Measurements from ENCODE around the gene EVPLL. TPM values are rescaled to one million over a fixed set of nuclear protein-coding genes. Genes with fewer than 3 reads are reported as not detected.
"Not testable (repeated sequence)": the region's sequence is repeated elsewhere in the genome, so short reads cannot be mapped to it uniquely, and the experiment has no call there.

EVPLL gene
- total RNA-seq, 4 donors from 2014 or later: 0.36 to 0.37 TPM; not detected in 2

DNA sequence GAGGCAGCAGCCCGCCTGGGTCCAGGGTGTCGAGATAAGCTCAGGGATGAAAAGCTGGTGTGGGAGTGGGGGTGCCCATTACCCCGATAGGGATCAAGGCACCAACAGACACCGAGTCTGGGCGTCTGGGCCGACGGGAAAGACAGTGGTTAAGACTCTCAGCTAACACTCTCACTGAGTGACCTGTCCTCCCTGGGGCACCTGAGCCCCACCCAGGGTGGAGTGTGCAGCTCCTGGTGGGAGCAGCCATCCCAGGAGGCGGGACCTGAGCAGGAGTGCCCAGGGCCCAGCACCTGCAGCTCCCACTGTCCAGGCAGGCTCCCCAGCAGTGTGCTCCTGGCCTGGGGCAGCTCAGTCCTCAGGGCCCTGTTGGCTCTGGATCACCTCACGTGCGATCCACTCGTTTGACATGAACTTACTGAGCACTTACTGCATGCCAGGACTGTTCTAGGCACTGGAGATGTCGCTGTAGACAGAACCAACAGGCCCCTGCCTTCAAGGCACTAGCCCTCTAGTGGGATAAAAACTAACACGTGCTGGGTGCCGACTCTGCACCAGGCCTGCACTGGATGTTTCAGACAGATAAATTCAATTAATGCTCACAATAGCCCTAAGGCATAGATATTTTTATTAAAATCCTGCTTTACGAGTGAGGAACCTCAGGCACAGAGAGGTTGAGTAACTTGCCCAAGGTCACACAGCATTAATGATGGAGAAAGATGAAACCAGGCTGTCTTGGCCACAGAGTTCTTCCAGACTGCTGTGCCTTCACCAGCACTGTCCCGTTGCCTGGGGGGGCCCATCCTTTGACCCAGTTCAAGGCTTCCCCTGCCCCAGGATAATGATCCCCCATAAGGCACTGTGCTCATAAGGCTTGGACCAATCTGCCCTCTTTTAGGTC lies 1.9 kb downstream of the EVPLL start:
- TF ChIP-seq, protein P1, sequence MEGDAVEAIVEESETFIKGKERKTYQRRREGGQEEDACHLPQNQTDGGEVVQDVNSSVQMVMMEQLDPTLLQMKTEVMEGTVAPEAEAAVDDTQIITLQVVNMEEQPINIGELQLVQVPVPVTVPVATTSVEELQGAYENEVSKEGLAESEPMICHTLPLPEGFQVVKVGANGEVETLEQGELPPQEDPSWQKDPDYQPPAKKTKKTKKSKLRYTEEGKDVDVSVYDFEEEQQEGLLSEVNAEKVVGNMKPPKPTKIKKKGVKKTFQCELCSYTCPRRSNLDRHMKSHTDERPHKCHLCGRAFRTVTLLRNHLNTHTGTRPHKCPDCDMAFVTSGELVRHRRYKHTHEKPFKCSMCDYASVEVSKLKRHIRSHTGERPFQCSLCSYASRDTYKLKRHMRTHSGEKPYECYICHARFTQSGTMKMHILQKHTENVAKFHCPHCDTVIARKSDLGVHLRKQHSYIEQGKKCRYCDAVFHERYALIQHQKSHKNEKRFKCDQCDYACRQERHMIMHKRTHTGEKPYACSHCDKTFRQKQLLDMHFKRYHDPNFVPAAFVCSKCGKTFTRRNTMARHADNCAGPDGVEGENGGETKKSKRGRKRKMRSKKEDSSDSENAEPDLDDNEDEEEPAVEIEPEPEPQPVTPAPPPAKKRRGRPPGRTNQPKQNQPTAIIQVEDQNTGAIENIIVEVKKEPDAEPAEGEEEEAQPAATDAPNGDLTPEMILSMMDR (IDR thresholded peaks at IDR 0.05): no peak
- ATAC-seq (ENCODE audit: low FRiP score) (no peak), DNase-seq (ENCODE audit: low spot score) (no peak)

DNA sequence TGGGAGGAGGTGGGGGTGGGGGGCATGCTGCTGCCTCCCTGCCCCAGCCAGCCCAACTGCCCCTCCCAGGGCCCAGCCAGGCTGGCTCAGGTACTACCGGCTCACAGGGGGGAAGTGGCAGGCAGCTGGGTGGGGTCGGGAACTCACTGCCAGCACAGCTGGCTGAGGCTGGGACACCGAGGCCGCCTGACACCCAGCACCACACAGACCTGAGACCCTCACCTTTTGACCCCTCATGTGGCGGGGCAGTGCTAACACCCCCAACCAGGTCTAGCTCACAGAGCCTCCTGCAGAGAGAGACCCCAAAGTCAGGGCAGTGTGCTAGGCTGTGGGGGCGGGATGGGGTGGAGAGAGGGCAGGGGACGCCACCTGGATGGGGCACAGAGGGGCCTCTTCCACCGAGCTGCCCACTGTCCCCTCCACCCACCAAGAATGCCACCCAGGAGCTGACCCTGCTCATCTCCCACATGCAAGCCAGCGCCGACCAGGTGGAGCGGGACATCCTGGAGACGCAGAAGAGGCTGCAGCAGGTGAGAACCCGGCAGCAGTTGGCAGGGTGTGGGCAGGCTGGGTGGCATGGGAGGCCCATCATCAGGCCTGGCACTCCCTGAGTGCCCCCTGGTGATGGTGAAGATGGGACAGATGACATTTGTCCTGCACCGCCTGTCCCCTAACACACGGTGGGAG lies 3.0 kb downstream of the EVPLL start:
- no peak for DNase-seq (ENCODE audit: low spot score)
- ATAC-seq (ENCODE audit: low FRiP score): no peak

DNA sequence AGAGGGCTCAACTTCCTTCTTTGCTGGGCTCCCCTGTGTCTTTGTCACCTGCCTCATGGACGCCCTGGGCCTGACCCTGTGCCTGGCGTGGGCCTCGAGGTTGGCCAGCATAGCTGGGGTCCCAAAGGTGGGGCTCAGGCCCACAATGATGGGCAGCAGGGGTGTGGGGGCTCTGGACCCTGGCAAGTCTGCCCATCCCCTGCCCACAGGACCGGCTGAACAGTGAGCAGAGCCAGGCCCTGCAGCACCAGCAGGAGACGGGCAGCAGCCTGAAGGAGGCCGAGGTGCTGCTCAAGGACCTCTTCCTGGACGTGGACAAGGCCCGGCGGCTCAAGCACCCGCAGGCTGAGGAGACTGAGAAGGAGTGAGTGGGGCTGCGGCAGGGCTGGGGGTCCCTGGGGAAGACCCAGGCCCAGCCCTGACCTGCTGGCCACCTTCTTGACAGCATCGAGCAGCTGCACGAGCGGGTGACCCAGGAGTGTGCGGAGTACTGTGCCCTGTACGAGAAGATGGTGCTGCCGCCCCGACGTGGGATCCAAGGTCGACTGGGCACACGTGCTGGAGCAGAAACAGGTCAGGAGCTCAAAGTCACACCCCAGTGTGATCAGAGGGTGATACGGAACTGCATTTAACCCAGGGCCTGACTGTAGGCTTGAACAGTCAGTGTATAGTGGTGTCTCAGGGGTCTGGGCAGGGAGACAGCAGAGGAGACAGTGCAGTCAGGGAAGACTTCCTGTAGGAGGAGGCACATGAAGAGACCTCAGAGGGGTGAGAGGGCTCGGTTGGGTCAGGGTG lies 3.8 kb downstream of the EVPLL start:
- DNase-seq (ENCODE audit: low spot score) (no peak), ATAC-seq (ENCODE audit: low FRiP score) (no peak)
- TF ChIP-seq, protein P1 (IDR thresholded peaks at IDR 0.05): no peak

More for the DNA sequence above, 3.0 kb downstream of the EVPLL start:
- TF ChIP-seq, protein P1 (IDR thresholded peaks at IDR 0.05): no peak

DNA sequence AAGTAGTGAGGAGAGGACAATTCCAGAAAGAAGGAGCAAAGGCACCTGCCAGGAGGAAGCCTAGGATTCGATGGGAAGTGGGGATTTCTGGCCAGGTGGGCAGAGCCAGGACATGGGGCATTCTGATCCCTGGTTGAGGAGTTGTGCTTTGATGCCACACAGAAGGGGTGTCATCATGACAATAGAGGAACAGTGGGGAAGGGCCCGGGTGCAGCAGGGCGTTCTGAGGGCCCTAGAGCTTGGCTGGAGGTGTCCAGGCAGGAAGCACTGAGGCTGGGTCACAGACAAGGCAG lies 4.3 kb downstream of the EVPLL start:
- ATAC-seq (ENCODE audit: low FRiP score) (no peak), DNase-seq (ENCODE audit: low spot score) (no peak)
- TF ChIP-seq, protein P1 (IDR thresholded peaks at IDR 0.05): no peak

DNA sequence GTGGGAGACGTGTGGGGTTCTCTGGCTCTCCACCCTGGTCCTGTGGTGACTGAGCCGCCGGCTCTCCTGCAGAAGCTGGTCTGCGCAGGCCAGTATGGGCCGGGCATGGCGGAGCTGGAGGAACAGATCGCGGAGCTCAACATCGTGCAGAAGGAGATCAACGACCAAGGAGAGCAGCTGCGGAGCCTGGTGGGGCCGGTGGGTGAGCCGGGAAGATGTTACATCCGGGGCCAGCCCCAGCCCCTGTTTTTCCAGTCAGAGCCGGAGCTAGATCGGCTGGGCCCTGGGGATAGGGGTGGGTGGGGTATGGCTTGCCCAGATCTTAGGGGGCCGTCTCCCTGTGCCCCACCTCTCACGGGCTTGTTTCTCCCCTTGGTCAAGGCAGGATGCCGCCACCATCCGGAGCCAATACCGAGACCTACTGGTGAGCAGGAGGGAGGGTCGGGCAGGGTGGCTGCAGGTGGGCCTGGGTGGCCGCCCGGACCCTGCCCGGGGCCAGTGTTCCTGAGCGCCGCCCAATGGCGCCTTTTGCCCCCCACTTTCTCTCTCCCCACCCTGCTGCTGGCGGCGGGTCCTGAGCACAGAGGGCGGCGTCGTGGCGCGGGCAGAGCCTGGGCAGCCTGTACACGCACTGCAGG lies 5.0 kb downstream of the EVPLL start:
- DNase-seq (ENCODE audit: low spot score) (no peak), ATAC-seq (ENCODE audit: low FRiP score) (no peak)
- TF ChIP-seq, protein P1 (IDR thresholded peaks at IDR 0.05): no peak

DNA sequence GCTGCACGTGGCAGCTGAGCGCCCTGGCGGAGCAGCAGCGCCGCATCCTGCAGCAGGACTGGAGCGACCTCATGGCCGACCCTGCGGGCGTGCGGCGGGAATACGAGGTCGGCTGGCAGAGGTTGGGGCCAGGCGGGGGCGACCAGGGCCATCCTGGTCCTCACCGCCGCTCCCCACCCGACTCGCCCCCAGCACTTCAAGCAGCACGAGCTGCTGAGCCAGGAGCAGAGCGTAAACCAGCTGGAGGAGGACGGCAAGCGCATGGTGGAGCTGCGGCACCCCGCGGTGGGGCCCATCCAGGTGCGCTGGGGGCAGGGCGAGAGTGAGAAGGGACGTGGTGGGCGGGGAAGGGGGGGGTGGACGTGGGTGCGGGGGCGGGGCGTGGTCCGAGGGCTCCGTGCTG lies 5.5 kb downstream of the EVPLL start:
- not testable (repeated sequence) for ATAC-seq (ENCODE audit: low FRiP score); DNase-seq (ENCODE audit: low spot score)

DNA sequence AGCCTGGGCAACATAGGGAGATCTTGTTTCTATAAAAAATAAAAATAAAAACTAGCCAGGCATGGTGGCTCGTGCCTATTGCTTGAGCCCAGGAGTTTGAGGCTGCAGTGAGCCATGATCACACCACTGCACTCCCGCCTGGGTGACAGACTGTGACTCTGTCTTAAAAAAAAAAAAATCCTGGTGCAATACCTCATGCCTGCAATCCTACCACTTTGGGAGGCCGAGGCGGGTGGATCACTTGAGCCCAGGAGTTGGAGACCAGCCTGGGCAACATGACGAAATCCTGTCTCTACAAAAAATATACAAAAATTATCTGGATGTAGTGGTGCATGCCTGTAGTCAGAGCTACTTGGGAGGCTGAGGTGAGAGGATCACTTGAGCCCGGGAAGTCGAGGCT lies 6.7 kb downstream of the EVPLL start:
- DNase-seq (ENCODE audit: low spot score); ATAC-seq (ENCODE audit: low FRiP score): not testable (repeated sequence)

DNA sequence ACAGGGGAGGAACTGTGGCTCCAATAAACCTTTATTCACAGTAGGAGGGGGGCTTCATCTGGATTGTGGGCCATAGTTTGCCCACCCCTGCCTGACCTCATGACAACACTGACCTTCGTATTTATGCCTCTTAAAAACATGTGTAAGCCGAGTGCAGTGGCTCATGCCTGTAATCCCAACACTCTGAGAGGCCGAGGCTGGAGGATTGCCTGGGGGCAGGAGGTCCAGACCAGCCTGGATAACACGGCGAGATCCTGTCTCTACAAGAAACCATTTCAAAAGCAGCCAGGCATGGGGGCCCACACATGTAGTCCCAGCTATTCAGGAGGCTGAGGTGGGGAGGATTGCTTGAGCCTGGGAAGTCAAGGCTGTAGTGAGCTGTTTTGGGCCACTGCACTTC lies 10.0 kb downstream of the EVPLL start:
- not testable (repeated sequence) for ATAC-seq (ENCODE audit: low FRiP score); DNase-seq (ENCODE audit: low spot score)

DNA sequence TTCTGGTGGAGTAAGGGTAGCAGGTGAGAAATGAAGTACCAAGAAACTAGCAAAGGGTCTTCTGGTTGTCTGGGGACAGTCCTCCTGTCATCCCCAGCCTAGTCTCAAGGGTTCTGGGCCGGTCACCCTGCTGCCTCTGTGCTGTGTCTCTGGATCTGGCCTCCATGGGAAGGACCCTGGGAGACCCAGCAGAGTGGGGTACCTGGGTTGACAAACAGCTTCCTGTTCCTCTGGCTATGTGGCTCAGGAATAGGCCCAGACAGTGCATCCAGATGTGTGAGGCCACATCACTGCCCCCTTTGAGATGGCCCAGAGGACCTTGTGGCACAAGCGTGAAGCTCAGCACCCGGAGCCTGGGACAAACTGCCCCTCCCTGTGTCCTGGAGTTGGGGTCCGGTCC lies 10.7 kb downstream of the EVPLL start:
- ATAC-seq (ENCODE audit: low FRiP score); DNase-seq (ENCODE audit: low spot score): not testable (repeated sequence)

DNA sequence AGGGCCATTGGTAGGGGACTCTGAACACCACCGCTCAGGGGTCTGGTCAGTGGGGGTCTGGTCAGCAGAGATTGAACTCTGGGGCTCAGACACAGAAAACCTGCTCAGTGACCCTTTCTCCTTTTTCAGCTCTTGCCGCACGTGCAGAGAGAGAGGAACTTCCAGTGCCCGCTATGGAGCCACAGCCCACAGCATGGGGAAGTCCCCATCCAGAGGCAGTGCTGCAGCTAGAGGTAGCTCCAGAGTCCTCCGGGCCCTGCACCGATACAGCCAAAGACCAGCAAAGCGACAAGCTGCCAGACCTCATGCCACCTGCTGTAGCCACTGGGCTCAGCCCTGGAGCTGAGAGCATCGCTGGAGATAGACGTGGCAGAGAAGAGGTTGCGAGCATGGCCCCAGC lies 11.2 kb downstream of the EVPLL start:
- DNase-seq (ENCODE audit: low spot score); ATAC-seq (ENCODE audit: low FRiP score): not testable (repeated sequence)

DNA sequence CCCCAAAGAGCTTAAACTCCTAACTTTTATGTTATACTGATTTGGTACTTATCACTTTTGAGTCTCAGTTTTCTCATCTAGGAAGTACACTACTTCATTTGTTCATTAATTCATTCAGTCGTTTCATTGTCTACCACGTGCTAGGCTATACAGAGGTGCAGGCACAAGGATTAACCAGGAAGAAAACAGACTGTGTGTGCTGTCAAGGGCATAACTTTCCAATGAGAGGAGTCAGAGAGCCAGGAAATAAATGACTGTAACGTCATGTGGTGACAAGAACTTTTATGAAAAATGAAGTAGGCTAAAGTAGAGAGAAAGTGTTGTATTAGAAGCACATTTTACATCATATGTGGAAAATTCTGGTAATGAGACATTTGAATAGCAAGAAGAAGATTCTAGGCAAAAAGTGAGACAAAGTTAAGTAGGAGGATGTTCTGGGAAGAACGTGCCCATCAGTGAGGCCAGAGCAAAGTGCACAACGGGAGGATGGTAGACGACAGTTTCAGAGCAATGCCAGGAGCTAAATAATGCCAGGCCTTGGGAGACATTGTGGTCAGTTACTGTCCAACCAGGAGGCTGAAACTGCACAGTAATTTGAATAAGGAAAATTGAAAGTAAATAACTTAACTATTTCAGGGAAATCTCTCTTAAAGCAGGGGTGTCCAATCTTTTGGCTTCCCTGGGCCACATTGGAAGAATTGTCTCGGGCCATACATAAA lies 24.5 kb downstream of the EVPLL start:
- DNase-seq (ENCODE audit: low spot score); ATAC-seq (ENCODE audit: low FRiP score): not testable (repeated sequence)
